Testis (tissue), 3 donors: ENCODE data around the gene TEAD1. TPM values are rescaled to one million over a fixed set of nuclear protein-coding genes. Genes with fewer than 3 reads are reported as not detected.

Source experiments
- DNase-seq: peaks from one replicate; pipeline ENCODE4 v3.0.0-alpha.2; 2019
- H3K27ac ChIP-seq, 2 donors: fragments of 200-600 bp; sonication (generic); one replicate each; pipeline ENCODE4 v1.5.1; 2019
- H3K27me3 ChIP-seq: fragments of 200-600 bp; sonication (generic); one replicate; pipeline ENCODE4 v1.5.1; 2019
- H3K36me3 ChIP-seq: fragments of 200-600 bp; sonication (generic); one replicate; pipeline ENCODE4 v1.5.1; 2017; ENCODE audit warnings: low read depth; ENCODE audit errors: missing control alignments
- H3K4me1 ChIP-seq: fragments of 200-600 bp; sonication (generic); one replicate; pipeline ENCODE4 v1.5.1; 2019
- H3K4me3 ChIP-seq, 2 donors: fragments of 200-600 bp; sonication (generic); one replicate each; pipeline ENCODE4 v1.5.1; 2017 to 2019
- H3K9me3 ChIP-seq: fragments of 200-600 bp; sonication (generic); one replicate; pipeline ENCODE4 v1.5.1; 2017
- POLR2A ChIP-seq: fragments of 450-650 bp; IDR thresholded peaks from one replicate; pipeline ENCODE4 v1.6.1; 2017; ENCODE audit warnings: antibody characterized with exemption, mild to moderate bottlenecking, moderate library complexity
- WGBS, 2 donors: methylation state at CpG; one replicate each; pipeline ENCODE4 v1.1.5; 2018; 5-methylcytosine and 5-hydroxymethylcytosine counted together
- intact Hi-C: fragments of 100-400 bp; cut with DNase I; formaldehyde crosslinking; loops from one replicate; pipeline ENCODE4 v1.15.1; 2023; ENCODE audit warnings: low total_unique reads
- polyA plus RNA-seq: library from polyadenylated mRNA; stranded (reverse); fragments of 350-450 nt; fragmentation: Illumina TruSeq; extraction: RNeasy Lipid Tissue Mini Kit (QIAGEN cat#74804); gene quantifications from one replicate; pipeline ENCODE4 v1.2.3, GENCODE V29; 2014; ENCODE audit warnings: low read depth, low replicate concordance; ENCODE audit not compliant: insufficient read depth
- total RNA-seq, 2 donors: library from RNA; depleted of rRNA; stranded (reverse); fragments of >200 nt; gene quantifications; one replicate each; pipeline ENCODE4 v1.2.3, GENCODE V29; 2016
- TF ChIP-seq, protein P1 (sequence below), 3 experiments: fragments of 450-650 bp in 2 of 3; fragments of 200-600 bp in 1 of 3; sonication (generic) in 1 of 3; IDR thresholded peaks; one replicate each; pipeline ENCODE4 v1.5.1; 2016 to 2019; ENCODE audit warnings: antibody characterized with exemption in 3 of 3, mild to moderate bottlenecking in 2 of 3, moderate library complexity in 1 of 3

Gene TEAD1
- total and polyA plus RNA-seq, 3 donors from 2014 or later: 24.6 to 78.1 (median 63.5) TPM

GRCh38 chr11:12961615-12962014 is 287.4 kb downstream of the TEAD1 start:
- H3K4me1 ChIP-seq: no peaks in the 10 kb centered on the region
- no peak for DNase-seq
- no peaks in the 10 kb centered on the region for H3K9me3 ChIP-seq
- no peaks in the 10 kb centered on the region for H3K36me3 ChIP-seq
- intact Hi-C loops: no loop called here
- TF ChIP-seq POLR2A: no peak
- TF ChIP-seq, protein P1, sequence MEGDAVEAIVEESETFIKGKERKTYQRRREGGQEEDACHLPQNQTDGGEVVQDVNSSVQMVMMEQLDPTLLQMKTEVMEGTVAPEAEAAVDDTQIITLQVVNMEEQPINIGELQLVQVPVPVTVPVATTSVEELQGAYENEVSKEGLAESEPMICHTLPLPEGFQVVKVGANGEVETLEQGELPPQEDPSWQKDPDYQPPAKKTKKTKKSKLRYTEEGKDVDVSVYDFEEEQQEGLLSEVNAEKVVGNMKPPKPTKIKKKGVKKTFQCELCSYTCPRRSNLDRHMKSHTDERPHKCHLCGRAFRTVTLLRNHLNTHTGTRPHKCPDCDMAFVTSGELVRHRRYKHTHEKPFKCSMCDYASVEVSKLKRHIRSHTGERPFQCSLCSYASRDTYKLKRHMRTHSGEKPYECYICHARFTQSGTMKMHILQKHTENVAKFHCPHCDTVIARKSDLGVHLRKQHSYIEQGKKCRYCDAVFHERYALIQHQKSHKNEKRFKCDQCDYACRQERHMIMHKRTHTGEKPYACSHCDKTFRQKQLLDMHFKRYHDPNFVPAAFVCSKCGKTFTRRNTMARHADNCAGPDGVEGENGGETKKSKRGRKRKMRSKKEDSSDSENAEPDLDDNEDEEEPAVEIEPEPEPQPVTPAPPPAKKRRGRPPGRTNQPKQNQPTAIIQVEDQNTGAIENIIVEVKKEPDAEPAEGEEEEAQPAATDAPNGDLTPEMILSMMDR (IDR thresholded peaks at IDR 0.05): no peak
- 59 to 62% methylated on average over 2 of the region's 2 CpGs for WGBS, 2 donors
- H3K27ac ChIP-seq: no peak overlapping the region
- H3K27me3 ChIP-seq: no peaks in the 10 kb centered on the region
- H3K4me3 ChIP-seq: no peak overlapping the region

GRCh38 chr11:12962306-12962705 is 288.1 kb downstream of the TEAD1 start:
- no peak overlapping the region for H3K4me3 ChIP-seq
- H3K9me3 ChIP-seq: no peaks in the 10 kb centered on the region
- H3K27ac ChIP-seq: no peak overlapping the region
- TF ChIP-seq, protein P1 (IDR thresholded peaks at IDR 0.05): no peak
- no peak for TF ChIP-seq POLR2A
- no peaks in the 10 kb centered on the region for H3K36me3 ChIP-seq
- WGBS, 2 donors: 86 to 87% methylated on average over 10 of the region's 10 CpGs
- no peaks in the 10 kb centered on the region for H3K27me3 ChIP-seq
- DNase-seq: no peak
- no peaks in the 10 kb centered on the region for H3K4me1 ChIP-seq
- intact Hi-C loops: no loop called here

DNA sequence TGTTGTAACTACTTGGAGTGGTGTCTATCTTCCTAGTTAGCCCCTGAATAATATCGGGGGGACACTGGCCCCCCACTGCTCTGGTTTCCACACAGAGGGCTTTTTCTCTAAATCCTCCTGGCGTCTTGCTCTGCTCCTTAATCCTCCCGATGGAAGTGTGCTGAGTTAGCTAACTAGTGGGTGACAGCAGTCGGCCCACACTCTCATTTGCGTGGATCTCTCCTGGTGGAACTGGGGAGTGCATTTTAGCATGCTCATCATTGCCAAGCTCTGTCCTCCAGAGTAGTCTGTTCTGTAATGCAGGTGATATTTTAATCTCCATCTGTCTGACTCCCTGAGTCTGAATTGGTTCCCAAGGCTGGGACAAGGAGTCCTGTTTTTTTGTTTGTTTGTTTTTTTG is 288.8 kb downstream of the TEAD1 start:
- no peak for TF ChIP-seq POLR2A
- TF ChIP-seq, protein P1 (IDR thresholded peaks at IDR 0.05): no peak
- WGBS, 2 donors: 77 to 84% methylated on average over 5 of the region's 5 CpGs
- H3K9me3 ChIP-seq: no peaks in the 10 kb centered on the region
- no peak overlapping the region for H3K27ac ChIP-seq
- no peaks in the 10 kb centered on the region for H3K27me3 ChIP-seq
- intact Hi-C loops: no loop called here
- H3K36me3 ChIP-seq: no peaks in the 10 kb centered on the region
- no peak overlapping the region for H3K4me3 ChIP-seq
- no peak for DNase-seq
- H3K4me1 ChIP-seq: no peaks in the 10 kb centered on the region

GRCh38 chr11:12963792-12964536 is 289.7 kb downstream of the TEAD1 start:
- Histone ChIP-seq H3K9me3 (no peaks in the 10 kb centered on the region), H3K27ac (no peak overlapping the region), H3K4me3 (no peak overlapping the region), H3K4me1 (no peaks in the 10 kb centered on the region), H3K27me3 (no peaks in the 10 kb centered on the region), H3K36me3 (no peaks in the 10 kb centered on the region)
- intact Hi-C loops: no loop called here
- TF ChIP-seq, protein P1 (IDR thresholded peaks at IDR 0.05): peak; percentile 36 to 77 (median 59)
- TF ChIP-seq POLR2A: no peak
- WGBS, 2 donors: 29 to 32% methylated on average over 13 of the region's 13 CpGs
- peak; percentile 73 for DNase-seq

GRCh38 chr11:12964650-12965049 is 290.4 kb downstream of the TEAD1 start:
- Histone ChIP-seq H3K27ac (no peak overlapping the region), H3K9me3 (no peaks in the 10 kb centered on the region), H3K36me3 (no peaks in the 10 kb centered on the region), H3K27me3 (no peaks in the 10 kb centered on the region), H3K4me1 (no peaks in the 10 kb centered on the region), H3K4me3 (no peak overlapping the region)
- DNase-seq: no peak
- 87 to 93% methylated on average over 7 of the region's 7 CpGs for WGBS, 2 donors
- intact Hi-C loops: no loop called here
- TF ChIP-seq, protein P1 (IDR thresholded peaks at IDR 0.05): no peak
